HepG2 (cell line): ENCODE measurements around the gene DHX16. TPM values are rescaled to one million over a fixed set of nuclear protein-coding genes. Genes with fewer than 3 reads are reported as not detected.
A peak's percentile ranks its signal among the peaks of the same experiment; 100 is the strongest.

Experiments used
- ATF5 ChIP-seq: sonication (generic); formaldehyde crosslinking; IDR thresholded peaks from 2 replicates; pipeline ENCODE4 v1.4.0; 2020; ENCODE audit warnings: mild to moderate bottlenecking, low read depth, missing genetic modification reagents
- ATM ChIP-seq: fragments of 450-650 bp; IDR thresholded peaks from 2 replicates; pipeline ENCODE4 v1.7.1; 2017; ENCODE audit warnings: mild to moderate bottlenecking, borderline replicate concordance
- GABPA ChIP-seq, 2 experiments: IDR thresholded peaks; 2 replicates each; pipeline ENCODE4 v1.6.1; 2011 to 2016; ENCODE audit warnings: low read depth in 2 of 2, low read length in 1 of 2, missing biosample characterization in 1 of 2, missing genetic modification characterization in 1 of 2
- NONO ChIP-seq, 2 experiments: fragments of 450-650 bp in 1 of 2; sonication (generic) in 1 of 2; formaldehyde crosslinking in 1 of 2; IDR thresholded peaks in 1 of 2; conservative IDR thresholded peaks in 1 of 2; 2 replicates each; pipeline versions ENCODE4 v1.6.1 to v1.8.0; 2017 to 2022; ENCODE audit warnings: mild to moderate bottlenecking in 1 of 2, missing genetic modification reagents in 1 of 2, moderate library complexity in 1 of 2
- POLR2A ChIP-seq, 2 experiments: IDR thresholded peaks; 2 replicates each; pipeline ENCODE4 v1.6.1; 2011; ENCODE audit warnings: low read depth in 2 of 2, low read length in 2 of 2, mild to moderate bottlenecking in 1 of 2, moderate library complexity in 1 of 2; ENCODE audit not compliant: insufficient read depth in 1 of 2
- POLR2G ChIP-seq: fragments of 200-400 bp; formaldehyde crosslinking; IDR thresholded peaks from 2 replicates; pipeline ENCODE4 v1.6.1; 2018; ENCODE audit warnings: mild to moderate bottlenecking, low read depth, low read length, moderate library complexity
- THAP9 ChIP-seq: sonication (generic); formaldehyde crosslinking; IDR thresholded peaks from 2 replicates; pipeline ENCODE4; 2020; ENCODE audit warnings: missing genetic modification reagents, mild to moderate bottlenecking, borderline replicate concordance
- XRCC5 ChIP-seq: fragments of 200-400 bp; formaldehyde crosslinking; optimal IDR thresholded peaks from 2 replicates; pipeline ENCODE3; 2017; ENCODE audit warnings: mild to moderate bottlenecking, low read length
- ZBED4 ChIP-seq: sonication (generic); formaldehyde crosslinking; IDR thresholded peaks from 2 replicates; pipeline ENCODE4 v1.4.0; 2020; ENCODE audit warnings: missing genetic modification reagents, borderline replicate concordance
- ZFP37 ChIP-seq: sonication (generic); formaldehyde crosslinking; IDR thresholded peaks from 2 replicates; pipeline ENCODE4 v1.4.0; 2020; ENCODE audit warnings: missing genetic modification reagents, borderline replicate concordance
- ZFX ChIP-seq: sonication (generic); formaldehyde crosslinking; IDR thresholded peaks from 2 replicates; pipeline ENCODE4 v1.4.0; 2020; ENCODE audit warnings: mild to moderate bottlenecking, low read depth, missing genetic modification reagents, moderate library complexity
- ZNF687 ChIP-seq: sonication (generic); formaldehyde crosslinking; IDR thresholded peaks from 2 replicates; pipeline ENCODE4 v1.5.1; 2020; ENCODE audit warnings: mild to moderate bottlenecking, missing genetic modification reagents, moderate library complexity
- ZNF790 ChIP-seq: sonication (generic); formaldehyde crosslinking; IDR thresholded peaks from 2 replicates; pipeline ENCODE4 v1.8.0; 2022; ENCODE audit warnings: missing genetic modification reagents, mild to moderate bottlenecking, borderline replicate concordance
- polyA plus RNA-seq, 8 experiments: library from polyadenylated mRNA; depleted of rRNA in 3 of 8; stranded (reverse) in 7 of 8; unstranded in 1 of 8; fragments of >200 nt; fragmentation: Illumina TruSeq in 4 of 8; extraction: Trizol in 4 of 8; gene quantifications; 2 replicates each; pipeline versions ENCODE4 v1.2.1 to v1.2.3, GENCODE V29; 2011 to 2016; ENCODE audit warnings: low read depth in 4 of 8, missing spikeins in 1 of 8, mixed read lengths in 1 of 8; ENCODE audit not compliant: insufficient read depth in 1 of 8
- total RNA-seq, 5 experiments: library from RNA; depleted of rRNA; stranded (reverse); fragments of >200 nt; fragmentation: Illumina TruSeq; extraction: Trizol; gene quantifications; 2 replicates each; pipeline ENCODE4 v1.2.3, GENCODE V29; 2016; ENCODE audit warnings: low read depth in 1 of 5

The DHX16 gene
- total and polyA plus RNA-seq, 2 of the 13 experiments (the other 11 are each of a cell fraction or from before 2014, with no cell fraction given): 57.0 to 58.5 TPM

GRCh38 chr6:30682143-30683117 lies 9.6 kb upstream of the DHX16 start (continued):
- TF ChIP-seq ATF5 (CRISPR knock-in tag) (no peak), ZFX (CRISPR knock-in tag) (peak; percentile 44; the same call in 1 of the 2 replicates), POLR2A (IDR thresholded peaks at IDR 0.05; ENCODE audit: insufficient read depth in 1 of 2, low read depth in 2 of 2, low read length in 2 of 2) (0 out of 4 replicates have a peak, but pooled peaks of 1 of the 2 experiments have one; percentile 2), ZNF687 (CRISPR knock-in tag) (peak; percentile 76), ATM (no peak), ZBED4 (CRISPR knock-in tag) (no peak), POLR2G (no peak), ZFP37 (CRISPR knock-in tag) (no peak), THAP9 (CRISPR knock-in tag) (no peak), XRCC5 (no peak), ZNF790 (no peak), GABPA (IDR thresholded peaks at IDR 0.05; ENCODE audit: low read depth, low read length) (peak; percentile 60), GABPA (CRISPR knock-in tag; IDR thresholded peaks at IDR 0.05; ENCODE audit: low read depth) (peak; percentile 88), NONO (IDR thresholded peaks at IDR 0.05) (no peak), NONO (CRISPR knock-in tag; conservative IDR thresholded peaks at IDR 0.05) (no peak)
